Activated CD8-positive, alpha-beta memory T cell treated with anti-CD3 and anti-CD28 coated beads for 48 hours (primary cell): ENCODE results near the gene CACNG6.
"Not testable (repeated sequence)": the region's sequence is repeated elsewhere in the genome, so short reads cannot be mapped to it uniquely, and the experiment has no call there.

Experiments used
- DNase-seq, 3 experiments: peaks; one replicate each; pipeline ENCODE4 v3.0.0-alpha.2; 2020; ENCODE audit warnings: low read depth in 2 of 3, low spot score in 2 of 3

CACNG6 gene

DNA sequence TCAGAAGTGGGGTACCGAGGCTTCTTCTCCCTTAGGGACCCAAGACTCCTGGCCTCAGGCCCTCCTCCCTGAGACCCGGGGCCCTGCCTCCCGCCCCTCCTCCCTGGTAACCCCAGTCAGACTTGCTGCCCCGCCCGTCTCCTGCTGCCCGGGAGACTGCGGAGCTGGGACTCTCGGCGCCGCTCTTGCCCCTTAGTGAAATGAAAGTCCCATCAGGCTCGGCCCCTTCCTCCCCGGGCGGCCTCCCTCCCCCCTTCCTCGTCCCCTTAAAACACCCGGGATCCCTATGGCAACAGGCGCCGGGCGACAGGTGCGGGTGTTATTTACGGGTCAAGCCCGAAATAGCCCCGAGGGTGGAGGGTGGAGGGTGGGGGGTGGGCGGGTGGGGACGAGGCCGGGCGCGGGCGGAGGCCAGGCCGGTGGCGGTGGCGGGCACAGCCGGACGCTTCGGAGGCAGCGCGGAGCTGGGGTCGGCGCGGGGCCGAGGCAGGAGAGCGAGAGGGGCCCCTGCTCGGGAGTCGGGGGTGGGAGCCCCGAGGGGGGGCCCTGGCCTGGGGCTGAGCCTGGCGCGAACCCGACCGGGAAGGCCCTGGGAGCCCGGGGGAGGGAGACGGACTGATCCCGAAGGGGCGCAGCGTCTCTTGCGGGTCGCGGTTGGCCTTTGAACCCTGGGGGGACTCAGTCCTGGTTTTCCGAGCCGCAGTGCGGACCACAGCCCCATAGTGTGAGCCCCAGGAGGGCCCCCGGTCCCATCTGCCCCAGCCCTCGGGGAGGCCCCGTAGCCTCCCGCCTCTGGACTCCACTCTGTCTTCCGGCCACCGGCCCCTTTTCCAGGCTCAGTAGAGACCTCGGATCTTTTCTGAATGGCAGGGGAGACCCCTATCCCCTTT is at the start of gene CACNG6:
CACNG6 (plus strand) TSS at position 414 of the 890 bp plus-strand sequence. CDS start 1,241 bp downstream, outside the sequence.
- DNase-seq: no peak

GRCh38 chr19:53942001-53942786 is 49.2 kb upstream of the CACNG6 start:
- DNase-seq: no peak

DNA sequence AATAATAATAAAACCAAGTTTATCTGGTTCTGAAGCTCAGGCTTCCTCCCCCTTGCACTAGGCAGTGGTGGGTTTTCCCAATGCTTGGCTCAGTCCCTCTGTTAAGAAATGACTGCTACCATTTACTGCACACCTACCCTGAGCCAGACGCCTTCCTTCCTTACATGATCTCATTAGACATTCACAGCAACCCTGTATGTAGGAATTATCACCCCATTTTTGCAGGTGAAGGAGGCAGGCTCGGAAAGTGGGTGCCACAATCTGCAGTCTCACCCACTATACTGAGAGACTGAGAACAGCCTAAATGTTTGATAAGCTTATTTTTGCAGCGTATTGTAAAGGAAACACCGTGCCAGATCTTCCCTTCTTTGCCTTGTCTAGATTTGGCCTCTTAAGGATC is 47.0 kb upstream of the CACNG6 start:
- no peak for DNase-seq

- DNase-seq: no peak
These were observed 46.5 kb upstream of the CACNG6 start for GRCh38 chr19:53944933-53945332.

- DNase-seq: no peak
These were observed 46.0 kb upstream of the CACNG6 start for GRCh38 chr19:53945441-53945840.

DNA sequence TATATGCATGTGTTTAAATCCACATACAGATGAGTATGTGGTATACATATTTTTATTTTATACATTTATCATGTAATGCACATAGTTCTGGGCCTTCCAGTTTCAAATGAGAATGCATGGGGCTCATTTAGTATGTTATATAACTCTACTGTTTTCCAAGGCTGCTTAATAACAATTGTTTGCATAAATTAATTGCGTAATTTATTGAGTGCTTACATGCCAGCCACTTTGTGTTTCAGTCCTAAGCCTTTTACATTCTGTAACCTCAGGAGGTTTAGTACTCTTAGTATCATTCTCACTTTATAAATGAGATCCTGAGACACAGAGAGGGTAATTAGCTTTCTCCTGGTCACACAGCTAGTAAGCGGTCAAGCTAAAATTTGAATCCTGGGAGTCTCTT is 45.4 kb upstream of the CACNG6 start:
- no peak for DNase-seq

- no peak for DNase-seq
These were observed 43.8 kb upstream of the CACNG6 start for GRCh38 chr19:53947624-53948023.

- not testable (repeated sequence) for DNase-seq
These were observed 42.8 kb upstream of the CACNG6 start for GRCh38 chr19:53948611-53949010.

DNA sequence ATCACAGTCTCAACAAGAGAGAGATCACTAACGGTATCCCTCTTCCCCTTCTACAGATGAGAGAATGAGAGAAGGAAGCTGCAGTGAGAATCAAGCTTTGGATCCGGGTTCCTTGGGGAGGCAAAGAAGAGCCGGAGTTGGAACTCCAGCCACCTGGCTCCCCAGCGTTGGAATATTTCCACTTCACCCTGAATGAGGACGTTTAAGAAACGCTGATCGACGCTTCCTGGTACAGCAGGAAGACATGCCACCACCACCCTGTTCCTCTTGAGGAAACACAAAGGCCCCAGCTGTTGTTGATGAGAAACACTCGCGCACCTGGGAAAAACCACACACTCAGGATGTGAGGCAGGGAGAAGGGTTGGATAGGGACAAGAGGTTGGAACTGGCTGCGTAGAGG is 40.0 kb upstream of the CACNG6 start:
- no peak for DNase-seq

DNA sequence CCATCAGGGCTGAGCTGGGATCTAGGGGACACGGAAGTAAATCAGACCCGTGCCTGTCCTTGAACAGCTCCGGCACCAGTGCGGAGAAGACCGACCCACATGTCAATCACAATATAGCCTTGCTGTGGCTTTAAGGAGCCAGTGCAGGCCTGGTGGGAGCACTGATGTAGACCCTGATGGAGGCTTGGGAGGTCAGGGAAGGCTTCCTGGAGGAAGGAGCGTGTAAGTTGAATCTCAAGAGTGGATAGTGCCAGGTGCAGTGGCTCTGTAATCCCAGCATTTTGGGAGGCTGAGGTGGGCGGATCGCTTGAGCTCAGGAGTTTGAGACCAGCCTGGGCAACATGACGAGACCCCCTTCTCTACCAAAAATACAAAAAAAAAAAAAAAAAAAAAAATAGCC is 39.5 kb upstream of the CACNG6 start:
- no peak for DNase-seq

DNA sequence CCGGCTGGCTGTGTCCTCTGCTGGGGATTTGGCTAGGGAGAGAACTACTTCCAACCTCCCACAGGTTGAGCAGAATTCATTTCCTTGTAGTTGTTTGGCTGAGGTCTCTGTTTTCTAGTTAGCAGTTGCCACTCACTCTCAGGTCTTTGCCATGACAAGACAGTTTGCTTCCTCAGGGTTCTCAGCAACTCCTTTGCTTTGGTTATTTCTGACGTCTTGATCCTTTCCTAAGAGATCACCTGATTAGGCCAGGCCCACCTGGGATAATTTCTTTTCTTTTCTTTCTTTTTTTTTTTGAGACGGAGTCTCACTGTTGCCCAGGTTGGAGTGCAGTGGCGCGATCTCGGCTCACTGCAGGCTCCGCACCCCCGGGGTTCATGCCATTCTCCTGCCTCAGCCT is 38.1 kb upstream of the CACNG6 start:
- DNase-seq: no peak

GRCh38 chr19:53957448-53958167 is 33.8 kb upstream of the CACNG6 start:
- DNase-seq: no peak

DNA sequence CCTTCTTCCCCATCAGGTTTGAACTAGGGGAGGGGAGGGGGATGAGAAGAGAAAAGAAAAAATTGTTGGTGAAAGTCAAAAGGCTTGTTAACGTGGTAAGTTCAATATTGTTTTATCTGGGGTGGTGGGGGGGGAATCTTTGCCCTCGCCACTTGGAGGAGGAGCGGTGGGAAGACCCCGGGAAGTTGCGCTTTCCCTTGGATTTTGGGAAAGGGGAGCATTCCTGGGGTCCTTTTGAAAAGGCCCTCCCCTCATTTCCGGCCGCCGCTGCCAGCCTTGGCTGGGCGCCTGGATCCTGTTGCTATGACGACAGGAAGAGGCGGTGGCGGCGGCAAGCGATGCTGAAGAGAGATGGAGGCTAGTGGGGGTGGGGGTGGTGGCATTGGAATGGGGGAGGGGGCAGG is 33.3 kb upstream of the CACNG6 start:
- no peak for DNase-seq

DNA sequence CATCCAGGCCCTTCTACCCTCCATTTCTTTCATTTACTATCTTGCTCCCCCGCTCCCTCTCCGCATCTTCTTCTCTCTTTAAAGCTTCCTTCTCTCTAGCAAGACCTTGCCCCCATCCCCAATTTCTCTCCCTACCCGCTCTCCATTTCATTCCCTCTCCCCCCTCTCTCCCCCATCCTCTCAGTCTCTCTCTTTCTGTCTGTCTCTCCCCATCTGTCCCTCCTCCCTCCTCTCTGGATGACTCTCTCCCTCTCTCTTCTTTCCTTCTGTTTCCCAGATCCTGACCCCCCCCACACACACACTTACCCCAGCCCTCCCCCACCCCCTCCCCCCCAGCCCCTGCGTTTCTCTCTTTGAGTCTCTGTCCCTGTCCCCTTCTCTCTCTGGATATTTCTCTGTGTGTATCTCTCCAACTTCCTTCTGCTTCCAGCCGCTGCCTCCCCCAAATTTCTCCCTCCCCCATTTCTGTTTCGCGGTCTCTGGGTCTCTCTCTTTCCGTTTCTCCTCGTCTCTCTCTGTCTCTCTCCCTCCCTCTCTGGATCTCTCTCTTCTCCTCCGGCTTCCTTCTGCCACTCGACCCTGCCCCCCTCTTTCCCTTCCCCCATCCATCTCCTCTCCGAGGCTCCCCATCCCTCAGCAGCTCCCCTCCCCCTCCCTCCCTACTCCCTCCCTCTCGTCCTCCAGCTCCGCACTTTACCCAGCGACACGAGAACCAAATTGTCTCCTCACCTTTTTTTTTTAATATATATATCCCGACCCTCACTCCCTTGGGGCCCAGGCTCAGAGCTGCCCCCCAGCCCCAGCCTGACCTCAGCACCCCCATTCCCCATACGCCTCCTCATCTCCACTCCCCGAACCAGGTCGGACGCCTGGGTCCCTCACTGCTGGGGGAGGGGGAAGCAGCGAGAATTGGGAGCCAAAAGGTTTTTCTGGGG is 32.3 kb upstream of the CACNG6 start:
- no peak for DNase-seq

GRCh38 chr19:53960187-53960586 is 31.2 kb upstream of the CACNG6 start:
- DNase-seq: no peak

DNA sequence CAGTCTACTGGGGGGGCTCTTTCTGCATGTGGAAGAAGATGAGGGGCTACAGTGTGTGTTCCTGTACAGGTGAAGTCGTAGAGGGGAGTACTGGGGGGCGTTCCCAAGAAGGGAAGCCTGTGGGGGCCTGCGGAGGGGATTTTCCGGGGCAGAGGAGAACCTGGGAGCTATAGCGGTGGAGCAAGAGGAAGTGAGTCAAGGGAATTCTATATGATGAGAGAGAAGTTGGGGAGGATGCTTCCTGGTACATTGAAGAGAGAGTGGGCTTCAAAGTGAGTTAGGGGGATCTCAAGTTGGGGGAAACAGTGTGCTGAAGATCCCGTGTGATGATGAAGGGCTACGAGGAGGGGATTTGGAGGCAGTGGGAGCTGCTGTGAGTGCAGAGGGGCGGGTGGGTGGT is 30.6 kb upstream of the CACNG6 start:
- DNase-seq: no peak

- DNase-seq: no peak
These were observed 29.7 kb upstream of the CACNG6 start for GRCh38 chr19:53961523-53962356.

- no peak for DNase-seq
These were observed 28.5 kb upstream of the CACNG6 start, which contains the start of gene CACNG8 for GRCh38 chr19:53962887-53963431. Gene CACNG8 (plus strand): TSS chr19:53962937.

DNA sequence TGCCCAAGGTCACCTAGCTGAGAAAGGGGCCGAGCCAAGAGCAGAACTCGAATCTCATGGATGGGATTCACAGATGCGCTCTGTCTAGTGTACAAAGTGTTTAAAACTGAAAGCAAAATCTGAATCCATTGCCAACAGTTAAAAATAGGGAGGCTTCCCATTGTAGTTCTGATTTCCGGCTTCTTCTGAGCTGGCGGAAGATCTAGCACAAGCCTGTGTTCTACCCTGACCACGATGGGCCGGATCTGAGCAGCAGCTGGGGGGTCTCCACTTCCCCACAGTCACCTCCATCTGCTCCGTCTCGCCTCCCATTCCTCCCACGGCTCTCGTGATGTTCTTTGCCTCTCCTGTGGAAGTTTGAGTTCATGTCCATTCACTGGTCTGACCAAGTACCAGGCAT is 26.3 kb upstream of the CACNG6 start:
- DNase-seq: no peak
